Measurements from ENCODE around the gene KCTD14.
"Not testable (repeated sequence)": the region's sequence is repeated elsewhere in the genome, so short reads cannot be mapped to it uniquely, and the experiment has no call there.

The KCTD14 gene

GRCh38 chr11:78020246-78020645, 2.8 kb downstream of the KCTD14 start:
- H3K4me3 ChIP-seq (ENCODE audit: low read length), result no peak overlapping the region
- TF ChIP-seq, protein P1, sequence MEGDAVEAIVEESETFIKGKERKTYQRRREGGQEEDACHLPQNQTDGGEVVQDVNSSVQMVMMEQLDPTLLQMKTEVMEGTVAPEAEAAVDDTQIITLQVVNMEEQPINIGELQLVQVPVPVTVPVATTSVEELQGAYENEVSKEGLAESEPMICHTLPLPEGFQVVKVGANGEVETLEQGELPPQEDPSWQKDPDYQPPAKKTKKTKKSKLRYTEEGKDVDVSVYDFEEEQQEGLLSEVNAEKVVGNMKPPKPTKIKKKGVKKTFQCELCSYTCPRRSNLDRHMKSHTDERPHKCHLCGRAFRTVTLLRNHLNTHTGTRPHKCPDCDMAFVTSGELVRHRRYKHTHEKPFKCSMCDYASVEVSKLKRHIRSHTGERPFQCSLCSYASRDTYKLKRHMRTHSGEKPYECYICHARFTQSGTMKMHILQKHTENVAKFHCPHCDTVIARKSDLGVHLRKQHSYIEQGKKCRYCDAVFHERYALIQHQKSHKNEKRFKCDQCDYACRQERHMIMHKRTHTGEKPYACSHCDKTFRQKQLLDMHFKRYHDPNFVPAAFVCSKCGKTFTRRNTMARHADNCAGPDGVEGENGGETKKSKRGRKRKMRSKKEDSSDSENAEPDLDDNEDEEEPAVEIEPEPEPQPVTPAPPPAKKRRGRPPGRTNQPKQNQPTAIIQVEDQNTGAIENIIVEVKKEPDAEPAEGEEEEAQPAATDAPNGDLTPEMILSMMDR (conservative IDR thresholded peaks at IDR 0.05; ENCODE audit: low read length), result no peak
- DNase-seq (ENCODE audit: low read depth), result no peak

DNA sequence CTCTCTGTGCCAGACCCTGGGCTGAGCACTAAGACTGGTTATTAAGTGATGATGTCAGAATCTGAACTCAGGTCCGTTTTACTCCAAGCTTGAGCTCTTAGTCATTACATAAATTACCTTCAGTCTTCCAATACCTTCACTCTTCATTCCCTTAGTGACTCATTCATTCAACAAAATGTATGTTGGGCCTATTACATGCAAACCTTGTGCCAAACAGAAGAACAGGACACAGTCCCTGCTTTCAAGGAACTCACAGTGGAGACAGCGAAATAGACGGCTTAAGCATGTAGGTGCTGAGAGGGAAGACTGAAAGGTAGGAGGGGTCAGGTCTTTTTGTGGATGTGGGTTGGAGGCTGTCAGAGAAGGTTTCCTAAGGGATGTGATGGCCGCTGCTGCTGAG, 3.3 kb downstream of the KCTD14 start:
- TF ChIP-seq, protein P1 (conservative IDR thresholded peaks at IDR 0.05; ENCODE audit: low read length), result no peak
- no peak for DNase-seq (ENCODE audit: low read depth)
- no peak overlapping the region for H3K4me3 ChIP-seq (ENCODE audit: low read length)

- no peak overlapping the region for H3K4me3 ChIP-seq (ENCODE audit: low read length)
- TF ChIP-seq, protein P1 (conservative IDR thresholded peaks at IDR 0.05; ENCODE audit: low read length), result no peak
- no peak for DNase-seq (ENCODE audit: low read depth)
These were observed 7.2 kb downstream of the KCTD14 start for GRCh38 chr11:78015878-78016277.

- not testable (repeated sequence) for DNase-seq (ENCODE audit: low read depth); H3K4me3 ChIP-seq (ENCODE audit: low read length)
These were observed 8.0 kb downstream of the KCTD14 start for GRCh38 chr11:78014937-78015520.

- TF ChIP-seq, protein P1 (conservative IDR thresholded peaks at IDR 0.05; ENCODE audit: low read length), result no peak
- no peak overlapping the region for H3K4me3 ChIP-seq (ENCODE audit: low read length)
- no peak for DNase-seq (ENCODE audit: low read depth)
These were observed 11.8 kb downstream of the KCTD14 start for GRCh38 chr11:78011301-78011700.

GRCh38 chr11:78010755-78011154, 12.3 kb downstream of the KCTD14 start:
- TF ChIP-seq, protein P1 (conservative IDR thresholded peaks at IDR 0.05; ENCODE audit: low read length), result no peak
- H3K4me3 ChIP-seq (ENCODE audit: low read length), result no peak overlapping the region
- no peak for DNase-seq (ENCODE audit: low read depth)

- DNase-seq (ENCODE audit: low read depth), result no peak
- H3K4me3 ChIP-seq (ENCODE audit: low read length), result no peak overlapping the region
- TF ChIP-seq, protein P1 (conservative IDR thresholded peaks at IDR 0.05; ENCODE audit: low read length), result no peak
These were observed 12.8 kb downstream of the KCTD14 start for GRCh38 chr11:78010304-78010703.

DNA sequence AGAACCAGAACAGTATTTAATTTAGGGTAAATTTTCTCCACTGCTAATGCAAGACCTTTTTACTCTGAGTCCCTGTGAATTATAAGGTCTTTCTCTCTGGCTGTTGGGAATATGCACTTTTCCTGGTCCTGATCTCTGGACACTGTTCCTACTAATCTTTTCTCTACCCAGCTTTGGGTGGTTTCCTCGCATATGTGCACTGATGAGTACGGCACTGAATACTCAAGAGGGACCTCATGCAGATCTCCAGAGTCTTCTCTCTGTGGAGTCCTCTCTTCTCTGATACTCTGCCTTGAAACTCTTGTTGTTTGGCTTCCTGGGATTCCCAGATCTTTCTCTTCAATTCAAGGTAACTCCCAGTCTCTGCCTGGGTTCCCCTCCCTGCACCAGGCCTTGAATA, 14.0 kb downstream of the KCTD14 start:
- no peak for DNase-seq (ENCODE audit: low read depth)

More for the DNA sequence above, 14.0 kb downstream of the KCTD14 start:
- TF ChIP-seq, protein P1 (conservative IDR thresholded peaks at IDR 0.05; ENCODE audit: low read length), result no peak
- H3K4me3 ChIP-seq (ENCODE audit: low read length), result no peak overlapping the region

Measured in AG10803 (cell line).